ENCODE data around the gene LCOR.
"Not testable (repeated sequence)": the region's sequence is repeated elsewhere in the genome, so short reads cannot be mapped to it uniquely, and the experiment has no call there.

Gene LCOR

GRCh38 chr10:96831867-96832720 lies at the start of gene LCOR:
Gene LCOR, plus strand, starts transcription at chr10:96832298. Its CDS starts 116,760 bp downstream, at chr10:96949058.
- peak; percentile 85 for DNase-seq
- in situ Hi-C loops (cut with MboI; ENCODE audit: low pct_unique_long_range_greater_than_20kb, low sequenced_read_pairs), result no loop called here

GRCh38 chr10:96784253-96784652 lies 47.8 kb upstream of the LCOR start:
- DNase-seq, result no peak
- in situ Hi-C loops (cut with MboI; ENCODE audit: low pct_unique_long_range_greater_than_20kb, low sequenced_read_pairs), result no loop called here

DNA sequence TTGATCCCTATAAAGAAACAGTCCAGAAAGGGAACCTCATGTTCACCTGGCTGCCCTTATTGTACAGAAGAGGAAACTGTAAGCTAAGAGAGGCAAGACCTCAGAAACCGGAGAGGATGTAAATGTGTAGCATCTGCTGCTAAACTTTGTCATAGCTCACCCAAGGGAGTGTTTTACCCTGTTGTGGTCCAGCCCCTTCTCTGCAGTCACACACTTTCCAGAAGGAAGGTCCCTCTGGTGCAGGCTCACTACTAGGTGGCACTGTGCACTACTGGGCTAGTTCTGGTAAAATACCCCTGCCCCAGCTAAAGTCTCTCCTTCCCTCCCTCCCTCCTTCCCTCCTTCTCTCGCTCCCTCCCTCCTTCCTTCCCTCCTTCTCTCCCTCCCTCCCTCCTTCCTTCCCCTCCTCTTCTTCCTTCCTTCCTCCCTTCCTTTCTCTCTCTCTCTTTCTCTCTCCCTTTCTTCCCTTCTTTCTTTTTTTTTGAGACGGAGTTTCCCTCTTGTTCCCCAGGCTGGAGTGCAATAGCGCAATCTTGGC lies 42.5 kb upstream of the LCOR start:
- DNase-seq, result peak; percentile 60
- in situ Hi-C loops (cut with MboI; ENCODE audit: low pct_unique_long_range_greater_than_20kb, low sequenced_read_pairs), result no loop called here

GRCh38 chr10:96791902-96792301 lies 40.2 kb upstream of the LCOR start:
- in situ Hi-C loops (cut with MboI; ENCODE audit: low pct_unique_long_range_greater_than_20kb, low sequenced_read_pairs), result no loop called here
- DNase-seq, result no peak

GRCh38 chr10:96794836-96795733 lies 37.0 kb upstream of the LCOR start:
- no peak for DNase-seq
- in situ Hi-C loops (cut with MboI; ENCODE audit: low pct_unique_long_range_greater_than_20kb, low sequenced_read_pairs), result no loop called here

DNA sequence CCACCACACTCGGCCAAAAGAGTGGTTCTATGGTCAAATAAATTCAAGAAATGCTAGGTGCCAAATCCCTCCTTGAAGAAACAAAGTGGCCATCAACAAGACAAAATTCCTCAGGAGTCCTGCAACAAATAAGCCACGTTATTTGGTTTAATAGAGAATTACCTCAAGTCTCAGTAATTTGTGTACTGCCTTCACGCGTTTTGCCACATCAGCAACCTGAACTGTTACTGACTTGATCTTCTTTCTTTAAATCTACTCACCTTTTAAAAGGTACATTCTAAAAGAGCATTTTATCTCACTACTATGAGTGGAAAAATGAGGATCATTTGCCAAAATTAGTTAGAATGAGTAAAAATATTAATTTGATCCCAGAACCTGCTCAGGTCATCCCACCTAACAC lies 34.6 kb upstream of the LCOR start:
- in situ Hi-C loops (cut with MboI; ENCODE audit: low pct_unique_long_range_greater_than_20kb, low sequenced_read_pairs), result no loop called here
- DNase-seq, result no peak

GRCh38 chr10:96803288-96803664 lies 28.8 kb upstream of the LCOR start:
- in situ Hi-C loops (cut with MboI; ENCODE audit: low pct_unique_long_range_greater_than_20kb, low sequenced_read_pairs), result no loop called here
- no peak for DNase-seq

DNA sequence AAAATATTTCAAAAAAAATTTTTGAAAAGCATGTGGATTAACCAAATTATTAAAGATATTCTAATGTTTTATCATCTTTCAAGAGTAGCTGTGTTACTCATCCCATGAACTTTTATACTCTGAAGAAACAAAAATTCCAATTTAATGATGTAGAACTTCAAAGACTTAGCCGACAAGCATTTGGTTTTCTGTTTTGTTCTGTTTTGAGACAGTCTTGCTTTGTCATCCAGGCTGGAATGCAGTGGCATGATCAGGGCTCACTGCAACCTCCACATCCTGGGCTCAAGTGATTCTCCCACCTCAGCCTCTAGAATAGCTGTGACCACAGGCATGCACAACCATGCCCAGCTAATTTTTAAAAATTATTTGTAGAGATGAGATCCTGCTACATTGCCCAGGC lies 17.8 kb upstream of the LCOR start:
- in situ Hi-C loops (cut with MboI; ENCODE audit: low pct_unique_long_range_greater_than_20kb, low sequenced_read_pairs), result no loop called here
- no peak for DNase-seq

DNA sequence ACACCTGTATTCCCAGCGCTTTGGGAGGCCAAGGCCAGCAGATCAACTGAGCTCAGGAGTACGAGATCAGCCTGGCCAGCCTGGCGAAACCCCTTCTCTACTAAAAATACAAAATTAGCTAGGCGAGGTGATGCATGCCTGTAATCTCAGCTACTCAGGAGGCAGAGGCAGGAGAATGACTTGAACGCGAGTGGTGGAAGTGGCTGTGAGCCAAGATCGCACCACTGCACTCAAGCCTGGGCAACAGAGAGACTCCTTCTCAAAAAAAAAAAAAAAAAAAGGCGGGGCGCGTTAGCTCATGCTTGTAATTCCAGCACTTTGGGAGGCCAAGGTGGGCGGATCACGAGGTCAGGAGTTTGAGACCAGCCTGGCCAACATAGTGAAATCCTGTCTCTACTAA lies 13.1 kb upstream of the LCOR start:
- in situ Hi-C loops (cut with MboI; ENCODE audit: low pct_unique_long_range_greater_than_20kb, low sequenced_read_pairs); DNase-seq: not testable (repeated sequence)

DNA sequence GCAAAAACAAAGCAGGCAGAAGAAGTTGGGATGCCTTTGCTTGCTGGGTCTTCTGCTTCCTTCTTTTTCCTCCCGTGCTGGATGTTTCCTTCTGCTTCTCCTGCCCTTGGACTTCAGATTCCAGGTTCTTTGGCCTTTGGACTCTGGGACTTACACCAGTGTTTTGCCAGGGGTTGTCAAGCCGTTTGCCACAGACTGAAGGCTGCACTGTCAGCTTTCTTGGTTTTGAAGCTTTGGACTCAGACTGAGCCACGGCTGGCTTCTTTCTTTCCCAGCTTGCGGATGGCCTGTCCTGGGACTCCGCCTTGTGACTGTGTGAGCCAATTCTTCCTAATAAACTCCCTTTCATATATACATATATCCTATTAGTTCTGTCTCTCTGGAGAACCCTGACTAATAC lies 11.3 kb upstream of the LCOR start:
- in situ Hi-C loops (cut with MboI; ENCODE audit: low pct_unique_long_range_greater_than_20kb, low sequenced_read_pairs), result no loop called here

DNA sequence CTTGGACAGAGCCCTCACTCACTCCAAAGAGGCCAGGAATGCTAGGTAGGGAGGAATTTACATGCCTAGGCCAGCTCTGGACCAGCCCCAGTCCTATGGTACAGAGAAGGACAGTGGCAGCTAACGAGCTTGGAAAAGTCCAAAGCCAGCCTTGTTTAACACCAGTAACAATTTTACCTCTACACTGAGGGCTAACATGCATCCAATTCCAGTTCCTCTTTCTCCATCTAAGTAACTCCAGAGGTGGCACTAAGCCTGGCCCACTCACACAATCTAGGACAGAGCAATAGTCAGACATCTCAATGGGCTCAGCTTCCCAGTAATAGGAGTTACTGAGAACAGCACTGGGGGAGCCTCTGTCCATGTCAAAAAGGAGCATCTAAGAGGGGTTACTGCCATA lies 5.7 kb upstream of the LCOR start:
- peak; percentile 23 for DNase-seq
- in situ Hi-C loops (cut with MboI; ENCODE audit: low pct_unique_long_range_greater_than_20kb, low sequenced_read_pairs), result no loop called here

More for the DNA sequence above, 11.3 kb upstream of the LCOR start:
- DNase-seq, result no peak

DNA sequence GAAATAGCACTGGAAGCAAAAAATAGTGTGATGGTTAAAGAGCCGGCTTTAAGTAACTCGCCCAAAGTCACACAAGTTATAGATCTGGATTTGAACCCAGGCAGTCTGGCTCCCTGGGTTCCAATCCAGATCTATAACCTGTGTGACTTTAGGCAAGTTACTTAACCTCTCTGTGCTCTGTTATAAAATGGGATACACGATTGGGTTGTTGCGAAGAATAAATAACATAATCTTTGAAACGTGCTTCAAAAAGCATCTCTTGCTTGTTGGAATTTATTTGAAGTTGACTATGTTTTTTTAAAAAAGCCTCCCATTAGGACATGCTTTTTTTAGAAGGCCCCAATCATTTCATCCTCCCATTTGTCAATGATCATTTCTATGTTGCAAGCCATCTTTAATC lies 3.5 kb upstream of the LCOR start:
- in situ Hi-C loops (cut with MboI; ENCODE audit: low pct_unique_long_range_greater_than_20kb, low sequenced_read_pairs), result no loop called here
- no peak for DNase-seq

DNA sequence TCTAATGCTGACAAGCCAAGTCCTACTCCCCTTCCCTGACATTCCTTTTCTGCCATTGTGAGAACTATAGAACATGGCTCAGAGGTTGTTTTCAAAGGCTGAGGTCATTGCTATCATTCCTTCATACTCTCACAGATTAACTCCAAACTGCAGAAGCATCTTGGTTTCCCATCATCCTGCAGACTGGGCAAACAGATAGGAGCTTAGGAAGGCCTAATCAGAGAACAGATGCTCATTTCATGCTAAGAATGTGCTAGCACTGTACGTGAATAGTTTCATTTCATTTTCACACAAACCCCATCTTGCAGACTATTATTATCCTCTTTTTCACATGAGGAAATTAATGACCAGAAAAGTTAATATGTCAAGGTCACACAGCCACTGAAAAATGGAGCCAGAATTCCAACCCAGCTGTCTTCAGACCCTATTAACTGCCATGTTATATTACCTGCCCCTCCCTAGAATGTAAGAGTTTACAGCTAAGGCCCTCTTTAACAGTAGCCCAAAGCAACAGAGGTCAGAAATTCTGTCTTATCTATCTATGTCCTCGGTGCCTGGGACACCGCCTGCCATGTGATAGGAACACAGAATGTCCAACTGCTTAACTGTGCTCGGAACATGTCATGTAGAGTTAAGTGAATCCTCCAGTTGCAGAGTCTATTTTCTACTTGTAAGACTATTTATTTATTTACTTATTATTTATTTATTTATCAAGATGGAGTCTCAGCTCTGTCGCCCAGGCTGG lies 2.9 kb upstream of the LCOR start:
- in situ Hi-C loops (cut with MboI; ENCODE audit: low pct_unique_long_range_greater_than_20kb, low sequenced_read_pairs), result no loop called here
- no peak for DNase-seq

- DNase-seq, result peak; percentile 81
- in situ Hi-C loops (cut with MboI; ENCODE audit: low pct_unique_long_range_greater_than_20kb, low sequenced_read_pairs), result no loop called here
Observed at GRCh38 chr10:96830511-96831199, 1.4 kb upstream of the LCOR start.

DNA sequence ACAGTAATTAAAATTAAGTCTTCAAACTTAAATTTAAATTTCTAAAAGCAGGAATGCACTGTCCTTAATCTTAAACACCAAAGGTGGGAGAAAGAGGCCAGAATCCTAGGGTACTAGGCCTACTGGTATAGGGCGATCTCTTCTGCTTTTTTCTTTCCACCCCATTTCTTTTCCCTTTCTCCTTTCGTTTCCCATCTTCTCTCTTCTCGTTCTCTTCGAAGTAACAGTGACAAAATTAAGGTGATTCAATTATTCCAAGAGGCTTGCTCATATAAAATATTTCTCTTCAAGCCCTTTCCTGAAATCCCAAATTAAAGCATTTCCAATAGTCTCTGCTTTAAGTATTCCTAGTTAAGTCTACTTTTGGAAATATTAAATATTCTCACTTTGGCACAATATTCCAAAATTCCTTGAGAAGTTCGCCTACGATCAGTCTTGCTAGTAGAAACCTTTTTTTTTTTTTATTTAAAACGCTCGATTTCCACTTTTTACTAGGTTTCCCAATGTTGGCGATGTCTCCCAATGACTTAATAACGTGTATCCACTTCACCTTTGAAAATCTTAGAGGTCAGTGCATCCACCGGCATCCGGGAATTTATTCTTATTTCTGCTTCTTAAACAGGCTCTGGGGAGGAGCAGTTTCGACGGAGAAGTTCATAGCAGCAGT lies 765 bp upstream of the LCOR start:
- in situ Hi-C loops (cut with MboI; ENCODE audit: low pct_unique_long_range_greater_than_20kb, low sequenced_read_pairs), result no loop called here
- peak; percentile 17 for DNase-seq

DNA sequence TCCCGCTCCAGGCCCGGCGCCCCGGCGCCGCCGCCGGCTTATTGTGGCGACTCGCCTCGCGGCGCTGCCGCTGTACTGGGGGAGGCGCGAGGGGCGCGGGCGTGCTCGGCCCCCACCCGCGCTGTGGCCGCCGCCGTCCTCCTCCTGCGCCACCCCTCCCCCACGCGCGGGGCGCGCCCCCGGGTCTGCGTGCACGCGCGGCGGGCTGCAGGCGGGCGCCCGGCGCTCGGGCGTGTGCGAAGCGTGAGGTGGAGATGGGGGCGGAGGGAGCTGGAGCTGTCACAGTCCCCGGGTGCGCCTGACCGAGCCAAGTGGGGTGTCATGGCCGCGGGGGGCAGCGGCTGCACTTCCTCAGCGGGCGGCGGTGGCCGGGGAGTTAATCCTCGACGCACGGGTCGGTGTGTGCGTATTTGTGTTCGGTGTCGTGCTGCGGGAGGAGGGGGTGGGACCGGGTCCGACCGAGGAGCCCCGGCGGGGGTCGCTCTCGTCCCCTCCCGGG lies 672 bp downstream of the LCOR start:
- in situ Hi-C loops (cut with MboI; ENCODE audit: low pct_unique_long_range_greater_than_20kb, low sequenced_read_pairs), result no loop called here
- peak; percentile 75 for DNase-seq

GRCh38 chr10:96833220-96834001 lies 1.3 kb downstream of the LCOR start:
- in situ Hi-C loops (cut with MboI; ENCODE audit: low pct_unique_long_range_greater_than_20kb, low sequenced_read_pairs), result no loop called here

More at GRCh38 chr10:96833220-96834001, 1.3 kb downstream of the LCOR start:
- peak; percentile 32 for DNase-seq

Measured in KBM-7 (cell line).